GM12878 (cell line): ENCODE data around the gene RPL13A. TPM values are rescaled to one million over a fixed set of nuclear protein-coding genes. Genes with fewer than 3 reads are reported as not detected.

Source experiments
- CBFB ChIP-seq: IDR thresholded peaks from 2 replicates; pipeline ENCODE4 v1.6.1; 2016; ENCODE audit warnings: antibody characterized with exemption, low read depth
- DPF2 ChIP-seq: fragments of 450-650 bp; IDR thresholded peaks from 2 replicates; pipeline ENCODE4 v1.6.1; 2017; ENCODE audit warnings: mild to moderate bottlenecking
- E4F1 ChIP-seq: fragments of 450-650 bp; IDR thresholded peaks from 2 replicates; pipeline ENCODE4 v1.6.1; 2018; ENCODE audit warnings: borderline replicate concordance, mild to moderate bottlenecking; ENCODE audit not compliant: partially characterized antibody
- EP300 ChIP-seq, 2 experiments: fragments of 150-350 bp in 1 of 2; IDR thresholded peaks; 2 replicates each; pipeline ENCODE4 v1.6.1; 2011 to 2012; ENCODE audit warnings: low read depth in 2 of 2, low read length in 2 of 2, borderline replicate concordance in 1 of 2, improper control_type of control experiment in 1 of 2, inconsistent platforms in 1 of 2; ENCODE audit not compliant: control insufficient read depth in 1 of 2
- HCFC1 ChIP-seq: fragments of 150-350 bp; IDR thresholded peaks from 2 replicates; pipeline ENCODE4 v1.6.1; 2014; ENCODE audit warnings: low read length
- HDAC6 ChIP-seq: fragments of 200-600 bp; sonication (generic); IDR thresholded peaks from one replicate; pipeline ENCODE4 v1.8.0; 2017; ENCODE audit warnings: antibody characterized with exemption; ENCODE audit not compliant: unreplicated experiment
- IKZF1 ChIP-seq: fragments of 450-650 bp; conservative IDR thresholded peaks from 2 replicates; pipeline ENCODE4 v1.6.1; 2017; ENCODE audit warnings: antibody characterized with exemption, mild to moderate bottlenecking
- KAT2A ChIP-seq: conservative IDR thresholded peaks from 2 replicates; pipeline ENCODE4 v1.6.1; 2011; ENCODE audit warnings: low read depth, low read length; ENCODE audit not compliant: control insufficient read depth
- MEF2A ChIP-seq: IDR thresholded peaks from 2 replicates; pipeline ENCODE4 v1.6.1; 2011; ENCODE audit warnings: low read depth, mild to moderate bottlenecking, low read length, moderate library complexity; ENCODE audit not compliant: insufficient read depth
- NBN ChIP-seq: fragments of 450-650 bp; IDR thresholded peaks from 2 replicates; pipeline ENCODE4 v1.6.1; 2016
- NFYA ChIP-seq: IDR thresholded peaks from 2 replicates; pipeline ENCODE4 v1.6.1; 2011; ENCODE audit warnings: low read depth, mild to moderate bottlenecking, low read length, improper control_type of control experiment, borderline replicate concordance
- NFYB ChIP-seq: IDR thresholded peaks from 2 replicates; pipeline ENCODE4 v1.6.1; 2011; ENCODE audit warnings: low read depth, mild to moderate bottlenecking, low read length, improper control_type of control experiment, moderate library complexity; ENCODE audit not compliant: insufficient read depth
- PAX5 ChIP-seq: IDR thresholded peaks from 2 replicates; pipeline ENCODE4 v1.6.1; 2011; ENCODE audit warnings: low read depth, low read length, borderline replicate concordance
- RELB ChIP-seq: fragments of 450-650 bp; IDR thresholded peaks from 2 replicates; pipeline ENCODE4 v1.6.1; 2017; ENCODE audit warnings: low read depth, mild to moderate bottlenecking, moderate library complexity
- SMAD1 ChIP-seq: fragments of 450-650 bp; IDR thresholded peaks from 2 replicates; pipeline ENCODE4 v1.6.1; 2018; ENCODE audit warnings: mild to moderate bottlenecking, low read depth; ENCODE audit not compliant: partially characterized antibody
- TARDBP ChIP-seq: IDR thresholded peaks from 2 replicates; pipeline ENCODE4 v1.6.1; 2016; ENCODE audit warnings: borderline replicate concordance
- TCF3 ChIP-seq: IDR thresholded peaks from 2 replicates; pipeline ENCODE4 v1.6.1; 2012; ENCODE audit warnings: low read depth, mild to moderate bottlenecking, low read length, borderline replicate concordance; ENCODE audit not compliant: insufficient read depth
- ZNF207 ChIP-seq: fragments of 450-650 bp; IDR thresholded peaks from 2 replicates; pipeline ENCODE4 v1.6.1; 2014; ENCODE audit warnings: antibody characterized with exemption, mild to moderate bottlenecking, borderline replicate concordance
- polyA plus RNA-seq, 11 experiments: library from polyadenylated mRNA; depleted of rRNA in 4 of 11; unstranded in 6 of 11; stranded (reverse) in 5 of 11; fragments of >200 nt; fragmentation: Nextera tagmentation in 4 of 11; fragmentation: Illumina TruSeq in 1 of 11; extraction: Ambion mirVana in 4 of 11; extraction: Trizol in 1 of 11; gene quantifications; 1 replicate in 1 of 11; 2 replicates in 10 of 11; pipeline versions ENCODE4 v1.2.1 to v1.2.3, GENCODE V29; 2011 to 2016; ENCODE audit warnings: inconsistent platforms in 2 of 11, missing spikeins in 2 of 11, low read depth in 1 of 11
- total RNA-seq, 4 experiments: library from RNA; depleted of rRNA in 3 of 4; stranded (reverse); fragments of >200 nt in 3 of 4; fragmentation: Illumina TruSeq in 1 of 4; extraction: Trizol in 1 of 4; gene quantifications; 2 replicates each; pipeline versions ENCODE4 v1.2.1 to v1.2.3, GENCODE V29; 2013 to 2021
- TF ChIP-seq, protein P1 (sequence below): fragments of 450-650 bp; IDR thresholded peaks from 2 replicates; pipeline ENCODE4 v1.6.1; 2017; ENCODE audit warnings: mild to moderate bottlenecking, moderate library complexity
- TF ChIP-seq, protein P2 (sequence below): IDR thresholded peaks from 2 replicates; pipeline ENCODE4 v1.6.1; 2012; ENCODE audit warnings: low read depth, low read length, improper control_type of control experiment

The RPL13A gene
- total and polyA plus RNA-seq, 10 of the 15 experiments (the other 5 are each of a cell fraction or from before 2014, with no cell fraction given), result 1,426 to 8,961 (median 4,266) TPM

DNA sequence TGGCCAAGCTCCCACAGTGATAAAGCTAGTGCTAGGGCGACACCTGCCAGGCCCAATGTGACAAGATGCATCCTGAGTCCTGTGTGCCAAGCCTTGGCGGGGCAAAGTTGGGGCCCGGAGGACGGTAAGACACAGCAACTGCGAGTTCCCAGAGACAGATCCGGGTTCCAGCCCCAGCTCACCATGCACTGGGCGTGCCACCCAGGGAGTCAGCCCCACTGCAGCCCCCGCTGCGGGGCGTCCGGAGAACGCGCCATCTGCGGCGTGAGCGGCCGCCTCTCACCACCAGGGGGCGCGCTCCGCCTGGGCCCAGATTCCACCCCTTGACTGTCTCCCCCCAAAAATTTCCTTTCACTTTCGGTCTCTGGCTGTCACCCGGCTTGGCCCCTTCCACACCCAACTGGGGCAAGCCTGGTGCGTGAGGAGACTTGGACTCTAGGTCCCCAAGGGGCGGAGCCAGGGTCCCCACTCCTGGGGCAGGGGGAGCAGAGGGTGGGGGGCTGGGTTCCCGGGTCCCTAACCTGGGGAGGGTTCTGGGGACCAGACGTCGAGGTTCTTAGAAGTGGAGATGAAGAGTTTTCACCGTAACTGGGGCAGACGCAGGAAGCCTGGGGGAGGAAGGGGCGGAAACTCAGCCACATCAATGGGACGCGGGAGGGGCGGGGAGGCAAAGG lies 13.4 kb upstream of the RPL13A start, which contains the start of gene FLT3LG (continued):
- TF ChIP-seq TCF3, result 0 out of 2 replicates have a peak, but pooled peaks have one; percentile 33
- TF ChIP-seq, protein P1, sequence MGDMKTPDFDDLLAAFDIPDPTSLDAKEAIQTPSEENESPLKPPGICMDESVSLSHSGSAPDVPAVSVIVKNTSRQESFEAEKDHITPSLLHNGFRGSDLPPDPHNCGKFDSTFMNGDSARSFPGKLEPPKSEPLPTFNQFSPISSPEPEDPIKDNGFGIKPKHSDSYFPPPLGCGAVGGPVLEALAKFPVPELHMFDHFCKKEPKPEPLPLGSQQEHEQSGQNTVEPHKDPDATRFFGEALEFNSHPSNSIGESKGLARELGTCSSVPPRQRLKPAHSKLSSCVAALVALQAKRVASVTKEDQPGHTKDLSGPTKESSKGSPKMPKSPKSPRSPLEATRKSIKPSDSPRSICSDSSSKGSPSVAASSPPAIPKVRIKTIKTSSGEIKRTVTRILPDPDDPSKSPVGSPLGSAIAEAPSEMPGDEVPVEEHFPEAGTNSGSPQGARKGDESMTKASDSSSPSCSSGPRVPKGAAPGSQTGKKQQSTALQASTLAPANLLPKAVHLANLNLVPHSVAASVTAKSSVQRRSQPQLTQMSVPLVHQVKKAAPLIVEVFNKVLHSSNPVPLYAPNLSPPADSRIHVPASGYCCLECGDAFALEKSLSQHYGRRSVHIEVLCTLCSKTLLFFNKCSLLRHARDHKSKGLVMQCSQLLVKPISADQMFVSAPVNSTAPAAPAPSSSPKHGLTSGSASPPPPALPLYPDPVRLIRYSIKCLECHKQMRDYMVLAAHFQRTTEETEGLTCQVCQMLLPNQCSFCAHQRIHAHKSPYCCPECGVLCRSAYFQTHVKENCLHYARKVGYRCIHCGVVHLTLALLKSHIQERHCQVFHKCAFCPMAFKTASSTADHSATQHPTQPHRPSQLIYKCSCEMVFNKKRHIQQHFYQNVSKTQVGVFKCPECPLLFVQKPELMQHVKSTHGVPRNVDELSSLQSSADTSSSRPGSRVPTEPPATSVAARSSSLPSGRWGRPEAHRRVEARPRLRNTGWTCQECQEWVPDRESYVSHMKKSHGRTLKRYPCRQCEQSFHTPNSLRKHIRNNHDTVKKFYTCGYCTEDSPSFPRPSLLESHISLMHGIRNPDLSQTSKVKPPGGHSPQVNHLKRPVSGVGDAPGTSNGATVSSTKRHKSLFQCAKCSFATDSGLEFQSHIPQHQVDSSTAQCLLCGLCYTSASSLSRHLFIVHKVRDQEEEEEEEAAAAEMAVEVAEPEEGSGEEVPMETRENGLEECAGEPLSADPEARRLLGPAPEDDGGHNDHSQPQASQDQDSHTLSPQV, result 0 out of 2 replicates have a peak, but pooled peaks have one; percentile 75
- TF ChIP-seq MEF2A, result no peak
- TF ChIP-seq NFYB, result no peak
- peak; percentile 63; the same call in 1 of the 2 replicates for TF ChIP-seq NBN
- TF ChIP-seq E4F1, result no peak
- TF ChIP-seq KAT2A, result no peak
- TF ChIP-seq EP300 (IDR thresholded peaks at IDR 0.05; ENCODE audit: borderline replicate concordance in 1 of 2, control insufficient read depth in 1 of 2, low read depth in 2 of 2, low read length in 2 of 2), result no peak
- TF ChIP-seq CBFB, result 0 out of 2 replicates have a peak, but pooled peaks have one; percentile 35
- peak; percentile 49 for TF ChIP-seq RELB
- TF ChIP-seq PAX5, result no peak
- no peak for TF ChIP-seq NFYA
- TF ChIP-seq HDAC6, result no peak
- peak; percentile 34; the same call in 1 of the 2 replicates for TF ChIP-seq HCFC1
- TF ChIP-seq DPF2, result peak; percentile 66
- peak; percentile 76 for TF ChIP-seq IKZF1
- 0 out of 2 replicates have a peak, but pooled peaks have one; percentile 21 for TF ChIP-seq TARDBP
- peak; percentile 87; the same call in 1 of the 2 replicates for TF ChIP-seq ZNF207
- no peak for TF ChIP-seq SMAD1
- TF ChIP-seq, protein P2, sequence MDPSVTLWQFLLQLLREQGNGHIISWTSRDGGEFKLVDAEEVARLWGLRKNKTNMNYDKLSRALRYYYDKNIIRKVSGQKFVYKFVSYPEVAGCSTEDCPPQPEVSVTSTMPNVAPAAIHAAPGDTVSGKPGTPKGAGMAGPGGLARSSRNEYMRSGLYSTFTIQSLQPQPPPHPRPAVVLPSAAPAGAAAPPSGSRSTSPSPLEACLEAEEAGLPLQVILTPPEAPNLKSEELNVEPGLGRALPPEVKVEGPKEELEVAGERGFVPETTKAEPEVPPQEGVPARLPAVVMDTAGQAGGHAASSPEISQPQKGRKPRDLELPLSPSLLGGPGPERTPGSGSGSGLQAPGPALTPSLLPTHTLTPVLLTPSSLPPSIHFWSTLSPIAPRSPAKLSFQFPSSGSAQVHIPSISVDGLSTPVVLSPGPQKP, result no peak
